ENCODE data around the gene SELPLG.

GRCh38 chr12:108657130-108657745 is 23.5 kb upstream of the SELPLG start:
- TF ChIP-seq, protein P1, sequence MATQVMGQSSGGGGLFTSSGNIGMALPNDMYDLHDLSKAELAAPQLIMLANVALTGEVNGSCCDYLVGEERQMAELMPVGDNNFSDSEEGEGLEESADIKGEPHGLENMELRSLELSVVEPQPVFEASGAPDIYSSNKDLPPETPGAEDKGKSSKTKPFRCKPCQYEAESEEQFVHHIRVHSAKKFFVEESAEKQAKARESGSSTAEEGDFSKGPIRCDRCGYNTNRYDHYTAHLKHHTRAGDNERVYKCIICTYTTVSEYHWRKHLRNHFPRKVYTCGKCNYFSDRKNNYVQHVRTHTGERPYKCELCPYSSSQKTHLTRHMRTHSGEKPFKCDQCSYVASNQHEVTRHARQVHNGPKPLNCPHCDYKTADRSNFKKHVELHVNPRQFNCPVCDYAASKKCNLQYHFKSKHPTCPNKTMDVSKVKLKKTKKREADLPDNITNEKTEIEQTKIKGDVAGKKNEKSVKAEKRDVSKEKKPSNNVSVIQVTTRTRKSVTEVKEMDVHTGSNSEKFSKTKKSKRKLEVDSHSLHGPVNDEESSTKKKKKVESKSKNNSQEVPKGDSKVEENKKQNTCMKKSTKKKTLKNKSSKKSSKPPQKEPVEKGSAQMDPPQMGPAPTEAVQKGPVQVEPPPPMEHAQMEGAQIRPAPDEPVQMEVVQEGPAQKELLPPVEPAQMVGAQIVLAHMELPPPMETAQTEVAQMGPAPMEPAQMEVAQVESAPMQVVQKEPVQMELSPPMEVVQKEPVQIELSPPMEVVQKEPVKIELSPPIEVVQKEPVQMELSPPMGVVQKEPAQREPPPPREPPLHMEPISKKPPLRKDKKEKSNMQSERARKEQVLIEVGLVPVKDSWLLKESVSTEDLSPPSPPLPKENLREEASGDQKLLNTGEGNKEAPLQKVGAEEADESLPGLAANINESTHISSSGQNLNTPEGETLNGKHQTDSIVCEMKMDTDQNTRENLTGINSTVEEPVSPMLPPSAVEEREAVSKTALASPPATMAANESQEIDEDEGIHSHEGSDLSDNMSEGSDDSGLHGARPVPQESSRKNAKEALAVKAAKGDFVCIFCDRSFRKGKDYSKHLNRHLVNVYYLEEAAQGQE (IDR thresholded peaks at IDR 0.05; ENCODE audit: insufficient read depth in 1 of 2, low read depth in 2 of 2, low read length in 1 of 2) = no peak
- TF ChIP-seq CTCF (IDR thresholded peaks at IDR 0.05) (no peak), POLR2AphosphoS5 (IDR thresholded peaks at IDR 0.05; ENCODE audit: low read depth, low read length) (no peak)

Data from Panc1 (cell line).